Measurements from ENCODE around the gene REXO4. TPM values are rescaled to one million over a fixed set of nuclear protein-coding genes. Genes with fewer than 3 reads are reported as not detected.
A peak's percentile ranks its signal among the peaks of the same experiment; 100 is the strongest.

The REXO4 gene
- total and polyA plus RNA-seq, 2 donors (not counting 1 experiment from before 2014, with no cell fraction given), result 25.0 to 37.1 TPM

DNA sequence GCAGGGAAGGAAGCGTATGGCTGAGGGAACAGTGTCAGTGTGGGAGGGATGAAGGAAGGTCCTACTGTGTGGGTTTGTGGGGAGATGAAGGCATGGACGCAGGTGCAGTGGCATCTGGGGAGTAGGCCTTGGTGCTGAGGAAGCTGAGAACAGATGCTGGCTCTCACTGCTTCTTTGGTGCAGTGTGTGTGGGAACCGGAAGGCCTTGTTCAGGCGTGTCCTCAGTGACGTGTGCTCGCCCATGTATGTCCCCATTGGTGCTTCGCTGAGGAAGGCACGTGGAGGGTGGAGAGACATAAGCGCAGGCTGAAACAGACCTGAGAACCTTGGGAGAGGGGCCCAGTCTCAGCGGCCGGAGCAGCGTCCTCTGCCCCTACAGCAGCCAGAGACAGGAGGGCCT is 23.1 kb upstream of the REXO4 start:
- peak overlapping the region; percentile 89 to 93 for H3K27ac ChIP-seq (ENCODE audit: low read length in 2 of 2)
- ATAC-seq (ENCODE audit: low read depth) (peak; percentile 99), DNase-seq (peak; percentile 91)
- peak overlapping the region; percentile 97 for H3K27ac Mint-ChIP-seq
- ChIA-PET POLR2A (no interaction called here), CTCF (interaction anchor here (1.0 kb wide), 1 partner anchor 13 kb away, joined by 3 read pairs; no protein-coding TSS in a partner anchor)
- peaks cover 0 to 9% (median 0%) of the 10 kb centered on the region in 3 donors for H3K9me3 ChIP-seq (ENCODE audit: control extremely low read depth in 1 of 3, control insufficient read depth in 2 of 3, insufficient read depth in 1 of 3, low read length in 2 of 3)
- peak overlapping the region; percentile 61 for H3K4me2 ChIP-seq (replicated peaks; ENCODE audit: low read depth, low read length, poor library complexity, severe bottlenecking)
- peaks cover 24% of the 10 kb centered on the region for H3K4me1 Mint-ChIP-seq
- peaks cover 17 to 29% of the 10 kb centered on the region in 2 donors for H3K4me1 ChIP-seq (ENCODE audit: control insufficient read depth in 2 of 2, insufficient read depth in 2 of 2, low read length in 2 of 2)
- peaks cover 0 to 5% (median 0%) of the 10 kb centered on the region in 4 experiments for H3K27me3 ChIP-seq (replicated peaks in 1 of 4; ENCODE audit: control extremely low read depth in 1 of 4, control insufficient read depth in 3 of 4, insufficient read depth in 4 of 4, low read length in 3 of 4)
- TF ChIP-seq, protein P1, sequence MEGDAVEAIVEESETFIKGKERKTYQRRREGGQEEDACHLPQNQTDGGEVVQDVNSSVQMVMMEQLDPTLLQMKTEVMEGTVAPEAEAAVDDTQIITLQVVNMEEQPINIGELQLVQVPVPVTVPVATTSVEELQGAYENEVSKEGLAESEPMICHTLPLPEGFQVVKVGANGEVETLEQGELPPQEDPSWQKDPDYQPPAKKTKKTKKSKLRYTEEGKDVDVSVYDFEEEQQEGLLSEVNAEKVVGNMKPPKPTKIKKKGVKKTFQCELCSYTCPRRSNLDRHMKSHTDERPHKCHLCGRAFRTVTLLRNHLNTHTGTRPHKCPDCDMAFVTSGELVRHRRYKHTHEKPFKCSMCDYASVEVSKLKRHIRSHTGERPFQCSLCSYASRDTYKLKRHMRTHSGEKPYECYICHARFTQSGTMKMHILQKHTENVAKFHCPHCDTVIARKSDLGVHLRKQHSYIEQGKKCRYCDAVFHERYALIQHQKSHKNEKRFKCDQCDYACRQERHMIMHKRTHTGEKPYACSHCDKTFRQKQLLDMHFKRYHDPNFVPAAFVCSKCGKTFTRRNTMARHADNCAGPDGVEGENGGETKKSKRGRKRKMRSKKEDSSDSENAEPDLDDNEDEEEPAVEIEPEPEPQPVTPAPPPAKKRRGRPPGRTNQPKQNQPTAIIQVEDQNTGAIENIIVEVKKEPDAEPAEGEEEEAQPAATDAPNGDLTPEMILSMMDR (IDR thresholded peaks at IDR 0.05), result no peak
- TF ChIP-seq EZH2 (IDR thresholded peaks at IDR 0.05; ENCODE audit: borderline replicate concordance, insufficient read depth, low read depth, low read length, poor library complexity, severe bottlenecking), result no peak
- no peaks in the 10 kb centered on the region for H3K9me3 Mint-ChIP-seq (ENCODE audit: insufficient read depth)
- no peak overlapping the region for H3K4me3 ChIP-seq (ENCODE audit: control extremely low read depth in 1 of 5, extremely low read depth in 1 of 5, insufficient read depth in 1 of 5, low read depth in 2 of 5, low read length in 4 of 5)
- H3K9ac ChIP-seq (ENCODE audit: low read length), result peak overlapping the region; percentile 12
- no peaks in the 10 kb centered on the region for H3K27me3 Mint-ChIP-seq
- intact Hi-C loops (cut with micrococcal nuclease), result loop anchor here (1.0 kb wide), 1 partner anchor 19 kb away; no protein-coding TSS in a partner anchor
- no peaks in the 10 kb centered on the region for H3K79me2 ChIP-seq (ENCODE audit: control insufficient read depth, insufficient read depth, low read length)
- no peaks in the 10 kb centered on the region for H4K20me1 ChIP-seq (ENCODE audit: control insufficient read depth, insufficient read depth, low read length, poor library complexity, severe bottlenecking)
- no peaks in the 10 kb centered on the region for H3K36me3 ChIP-seq (replicated peaks in 1 of 2; ENCODE audit: control extremely low read depth in 1 of 2, control insufficient read depth in 1 of 2, extremely low read depth in 1 of 2, insufficient read depth in 2 of 2, low read length in 1 of 2)
- 28% methylated on average over 12 of the region's 12 CpGs for WGBS (ENCODE audit: insufficient coverage)
- peak overlapping the region; percentile 34 for H3K4me3 Mint-ChIP-seq
- H2AFZ ChIP-seq (ENCODE audit: insufficient read depth, low read depth, low read length, poor library complexity, severe bottlenecking), result peak overlapping the region; percentile 74

DNA sequence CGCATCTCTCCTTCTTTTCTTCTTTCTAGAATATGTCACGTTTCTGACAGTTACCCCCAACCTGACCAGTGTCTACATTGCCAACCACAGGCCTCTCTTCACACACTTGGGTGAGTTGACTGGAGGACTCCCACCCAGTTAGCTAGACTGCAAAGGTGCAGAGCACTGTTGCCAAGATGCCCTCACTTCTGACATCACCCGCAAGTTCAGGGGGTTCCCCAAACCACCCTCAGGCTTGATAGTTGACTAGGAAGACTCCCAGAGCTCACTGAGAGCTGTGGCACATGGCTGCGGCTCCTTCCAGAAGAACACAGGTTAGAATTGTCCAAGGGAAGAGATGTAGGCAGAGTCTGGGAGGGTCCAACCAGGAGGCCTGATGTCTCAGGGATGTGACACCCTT is 21.5 kb upstream of the REXO4 start:
- H3K9ac ChIP-seq (ENCODE audit: low read length), result no peak overlapping the region
- Mint-ChIP-seq H3K4me3 (no peak overlapping the region), H3K9me3 (ENCODE audit: insufficient read depth) (no peaks in the 10 kb centered on the region), H3K27me3 (no peaks in the 10 kb centered on the region), H3K27ac (no peak overlapping the region), H3K4me1 (peaks cover 24% of the 10 kb centered on the region)
- H3K4me3 ChIP-seq (ENCODE audit: control extremely low read depth in 1 of 5, extremely low read depth in 1 of 5, insufficient read depth in 1 of 5, low read depth in 2 of 5, low read length in 4 of 5), result no peak overlapping the region
- H3K9me3 ChIP-seq (ENCODE audit: control extremely low read depth in 1 of 3, control insufficient read depth in 2 of 3, insufficient read depth in 1 of 3, low read length in 2 of 3), result peaks cover 0 to 9% (median 0%) of the 10 kb centered on the region in 3 donors
- H3K27ac ChIP-seq (ENCODE audit: low read length in 2 of 2), result peak overlapping the region in 1 of 2 donors; percentile 93
- no peaks in the 10 kb centered on the region for H4K20me1 ChIP-seq (ENCODE audit: control insufficient read depth, insufficient read depth, low read length, poor library complexity, severe bottlenecking)
- H3K79me2 ChIP-seq (ENCODE audit: control insufficient read depth, insufficient read depth, low read length), result no peaks in the 10 kb centered on the region
- DNase-seq (no peak), ATAC-seq (ENCODE audit: low read depth) (no peak)
- peaks cover 17 to 29% of the 10 kb centered on the region in 2 donors for H3K4me1 ChIP-seq (ENCODE audit: control insufficient read depth in 2 of 2, insufficient read depth in 2 of 2, low read length in 2 of 2)
- ChIA-PET POLR2A (interaction anchor here (0.8 kb wide), 1 partner anchor 18 kb away, joined by 3 read pairs; no protein-coding TSS in a partner anchor), CTCF (no interaction called here)
- H3K36me3 ChIP-seq (replicated peaks in 1 of 2; ENCODE audit: control extremely low read depth in 1 of 2, control insufficient read depth in 1 of 2, extremely low read depth in 1 of 2, insufficient read depth in 2 of 2, low read length in 1 of 2), result no peaks in the 10 kb centered on the region
- TF ChIP-seq, protein P1 (IDR thresholded peaks at IDR 0.05), result no peak
- 93% methylated on average over 2 of the region's 4 CpGs for WGBS (ENCODE audit: insufficient coverage)
- H2AFZ ChIP-seq (ENCODE audit: insufficient read depth, low read depth, low read length, poor library complexity, severe bottlenecking), result no peak overlapping the region
- no peak overlapping the region for H3K4me2 ChIP-seq (replicated peaks; ENCODE audit: low read depth, low read length, poor library complexity, severe bottlenecking)
- intact Hi-C loops (cut with micrococcal nuclease), result no loop called here
- peaks cover 0 to 5% (median 0%) of the 10 kb centered on the region in 4 experiments for H3K27me3 ChIP-seq (replicated peaks in 1 of 4; ENCODE audit: control extremely low read depth in 1 of 4, control insufficient read depth in 3 of 4, insufficient read depth in 4 of 4, low read length in 3 of 4)
